H54 (cell line): ENCODE measurements around the gene KCNQ1.

Experiments used
- DNase-seq: peaks from one replicate; pipeline ENCODE4 v3.0.0; 2011; ENCODE audit warnings: low spot score, mixed read lengths; ENCODE audit not compliant: insufficient read length
- FAIRE-seq: peaks from 3 replicates; lab custom pipeline; 2011; peaks lifted over from hg19 to GRCh38; lab: Jason Lieb, UNC
- POLR2A ChIP-seq: IDR thresholded peaks from 2 replicates; pipeline ENCODE4 v1.6.1; 2011; ENCODE audit warnings: low read depth, mild to moderate bottlenecking, low read length

Gene KCNQ1

GRCh38 chr11:2886936-2887335 lies 442.1 kb downstream of the KCNQ1 start:
- FAIRE-seq (no peak), DNase-seq (no peak)
- TF ChIP-seq POLR2A: no peak

GRCh38 chr11:2887515-2888195 lies 442.8 kb downstream of the KCNQ1 start:
- FAIRE-seq (no peak), DNase-seq (no peak)
- TF ChIP-seq POLR2A: no peak

DNA sequence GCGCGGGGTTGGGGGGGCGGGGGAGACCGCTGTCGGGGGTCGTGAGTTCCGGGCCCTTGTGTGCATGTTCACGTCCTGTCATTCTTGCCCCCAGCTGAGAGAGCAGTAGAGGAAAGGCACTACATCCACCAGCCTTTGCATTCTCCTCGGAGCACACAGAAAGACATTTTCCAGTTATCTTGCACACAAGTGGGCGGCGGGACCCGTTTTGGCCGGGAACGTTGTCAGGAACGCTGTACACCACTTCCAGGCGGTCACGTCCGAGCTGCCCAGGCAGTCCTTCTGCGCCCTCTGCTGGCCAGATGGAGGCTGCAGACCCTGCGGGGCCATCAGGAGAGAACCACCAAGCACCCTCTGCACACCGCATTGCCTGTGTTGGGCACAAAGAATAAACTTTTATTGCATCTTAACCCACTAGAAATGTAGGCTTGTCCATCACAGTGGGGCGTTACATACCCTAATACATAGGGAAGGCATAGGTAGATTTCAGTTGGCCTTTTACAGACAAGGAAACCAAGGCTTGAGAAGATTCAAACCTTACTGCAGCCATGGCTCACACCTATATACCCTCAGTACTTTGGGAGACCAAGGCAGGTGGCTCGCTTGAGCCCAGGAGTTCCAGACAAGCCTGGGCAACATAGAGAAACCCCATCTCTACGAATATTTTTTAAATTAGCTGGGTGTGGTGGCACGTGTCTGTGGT lies 443.6 kb downstream of the KCNQ1 start:
- FAIRE-seq (no peak), DNase-seq (peak; percentile 97)
- TF ChIP-seq POLR2A: no peak

DNA sequence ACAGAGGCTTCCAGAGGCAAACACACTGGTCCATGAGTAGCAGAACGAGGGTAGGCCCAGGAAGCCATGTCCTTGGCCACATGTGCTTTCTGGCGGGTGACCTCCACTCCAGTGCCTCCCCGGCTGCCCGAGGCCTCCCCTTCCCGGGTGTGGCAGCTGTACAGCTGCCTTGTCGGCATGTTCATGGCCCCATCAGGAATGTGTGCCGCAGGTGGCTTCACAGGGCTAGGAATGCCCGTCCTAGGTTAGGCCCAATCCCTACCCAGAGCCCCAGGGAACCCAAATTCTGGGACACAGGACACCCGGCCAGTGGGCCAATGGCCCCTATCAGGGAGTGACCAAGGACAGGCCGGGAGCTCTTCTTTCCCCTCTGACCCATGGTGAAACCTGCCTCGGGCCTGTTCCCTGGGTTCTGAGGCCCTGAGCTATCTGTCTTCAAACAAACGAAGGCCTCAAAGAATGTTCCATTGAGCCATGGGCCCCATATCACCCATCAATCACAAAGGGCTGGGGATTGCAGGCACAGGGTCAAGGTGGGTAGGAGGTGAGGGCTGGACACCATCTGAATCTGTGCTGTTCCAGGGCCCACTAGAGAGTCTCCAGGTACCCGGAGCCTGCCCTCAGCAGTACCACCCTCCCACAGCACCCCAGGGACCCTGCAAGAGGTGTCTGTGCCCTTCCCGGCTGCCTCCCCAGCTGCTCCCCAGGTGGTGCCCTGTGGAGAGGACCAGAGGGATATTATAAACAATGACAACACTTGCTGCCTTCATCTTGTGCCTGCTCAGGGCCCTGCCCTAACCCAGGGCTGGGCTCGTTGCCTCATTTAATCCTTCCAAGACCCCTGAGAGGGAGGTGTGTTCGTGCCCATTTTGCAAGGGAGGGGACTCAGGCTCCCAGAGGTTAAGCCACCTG lies 444.8 kb downstream of the KCNQ1 start:
- no peak for DNase-seq
- no peak for TF ChIP-seq POLR2A
- no peak for FAIRE-seq

DNA sequence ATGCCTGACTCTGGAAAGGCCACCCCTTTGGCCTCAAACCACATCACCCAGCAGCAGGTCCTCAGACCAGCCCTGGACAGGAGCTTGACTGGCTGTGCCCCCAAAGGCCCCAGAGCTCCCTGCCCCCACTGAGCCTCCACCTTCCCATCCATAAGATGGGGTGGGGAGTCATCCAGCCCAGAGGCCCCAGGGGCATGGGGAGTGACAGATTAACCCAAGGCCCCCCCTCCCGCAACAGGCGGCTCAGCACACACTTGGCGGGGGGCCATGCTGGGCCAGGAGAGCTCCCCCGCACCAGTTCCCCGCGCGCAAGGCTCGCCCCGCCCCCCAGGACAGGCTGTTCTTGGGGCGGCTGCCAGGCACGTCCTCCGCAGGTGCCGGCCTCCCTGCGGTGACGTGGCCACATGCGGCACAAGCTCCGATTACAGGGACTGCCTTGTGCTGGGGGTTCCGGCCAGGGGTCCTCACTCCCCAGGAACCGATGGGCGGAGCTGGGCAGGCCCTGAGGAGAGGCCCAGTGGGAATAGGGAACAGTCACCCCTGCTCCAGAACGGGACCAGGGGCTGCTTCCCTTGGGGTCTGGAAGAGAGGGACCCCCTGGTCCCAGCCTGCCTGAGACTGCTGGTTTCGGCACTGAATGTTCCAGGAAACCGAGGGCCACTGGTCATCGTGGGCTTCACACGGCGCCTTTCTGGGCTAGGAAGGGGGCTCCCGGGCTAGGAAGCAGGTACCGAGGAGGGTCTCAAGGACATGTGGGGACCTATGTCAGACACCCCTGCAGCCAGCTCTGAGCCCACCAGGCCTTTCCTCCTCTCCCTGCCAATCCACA lies 445.9 kb downstream of the KCNQ1 start:
- no peak for DNase-seq
- no peak for TF ChIP-seq POLR2A
- no peak for FAIRE-seq

DNA sequence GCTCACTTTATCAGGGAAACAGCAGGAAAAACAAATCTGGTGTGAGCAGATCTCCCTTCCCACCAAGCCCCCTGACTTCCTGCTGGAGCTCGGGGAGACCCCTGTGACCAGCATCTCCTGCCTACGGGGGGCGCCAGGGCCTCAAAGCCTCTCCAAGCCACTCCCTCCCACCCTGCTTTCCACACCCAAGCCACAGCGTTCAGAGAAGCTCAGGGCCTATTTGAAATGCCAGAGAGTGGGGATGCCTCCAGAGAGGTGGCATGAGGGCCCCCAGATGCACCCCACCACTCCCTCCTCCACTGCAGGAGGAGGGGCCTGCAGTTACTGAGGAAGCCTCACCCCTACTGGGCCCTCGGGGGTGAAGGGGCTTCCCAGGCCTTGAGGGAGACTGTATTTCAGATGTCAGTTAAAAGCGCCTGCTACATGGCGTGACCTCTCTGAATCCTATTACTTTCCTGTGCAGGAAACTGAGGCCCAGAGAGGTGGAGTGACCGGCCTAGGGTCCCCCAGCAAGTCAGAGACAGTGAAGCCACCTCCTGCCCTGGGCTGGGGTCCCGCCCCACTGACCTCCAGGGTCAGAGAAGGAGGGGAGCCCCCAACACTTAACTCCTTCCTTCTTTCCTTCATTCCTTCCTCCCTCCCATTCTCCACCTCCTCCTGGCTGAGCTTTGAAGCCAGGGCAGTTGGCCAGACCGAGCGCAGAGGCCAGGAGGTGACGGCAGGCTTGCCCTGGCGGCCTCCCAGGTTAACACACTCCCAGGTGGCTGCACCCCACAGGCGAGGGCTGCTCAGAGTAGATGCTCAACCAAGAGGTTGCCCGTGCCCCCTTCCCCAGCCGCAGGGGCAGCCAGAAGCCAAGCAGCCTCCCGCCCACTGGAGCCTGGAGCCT lies 446.8 kb downstream of the KCNQ1 start:
- DNase-seq: no peak
- TF ChIP-seq POLR2A: no peak
- FAIRE-seq: no peak

DNA sequence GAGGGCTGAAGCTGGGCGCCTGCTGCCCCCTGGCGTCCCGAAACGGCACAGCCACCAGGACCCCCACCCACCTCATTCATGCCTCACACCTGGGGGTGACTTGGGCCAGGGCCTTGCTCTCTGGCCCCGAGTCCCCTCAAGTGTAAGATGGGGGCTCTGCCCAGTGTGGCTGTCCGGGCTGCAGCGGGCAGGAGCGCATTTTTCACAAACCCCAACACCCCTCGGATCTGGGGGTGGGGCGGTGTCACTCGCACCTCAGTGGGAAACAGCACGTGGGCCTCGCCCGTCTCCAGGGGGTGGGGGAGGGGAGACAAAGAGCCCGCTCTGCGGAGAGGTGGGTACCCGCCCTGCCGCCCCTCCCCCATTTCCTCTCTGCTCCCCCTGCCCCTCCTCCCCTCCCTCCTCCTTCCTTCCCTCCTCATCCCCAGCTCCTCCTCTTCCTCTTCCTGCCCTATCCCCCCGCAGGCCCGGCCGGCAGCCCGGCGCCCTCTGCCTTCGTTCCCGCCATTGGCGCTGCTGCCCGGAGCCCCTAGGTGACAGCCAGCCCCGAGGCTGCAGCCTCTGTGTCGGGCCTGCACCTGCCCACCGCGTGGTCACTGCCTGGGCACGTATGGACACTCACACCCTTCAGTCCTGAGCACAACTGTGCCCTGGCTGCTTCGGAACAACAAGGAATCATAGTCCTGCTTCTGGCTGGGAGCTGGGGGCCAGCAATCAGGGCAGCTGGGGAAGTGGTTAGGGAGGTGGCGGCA lies 447.6 kb downstream of the KCNQ1 start:
- FAIRE-seq (no peak), DNase-seq (peak; percentile 79)
- TF ChIP-seq POLR2A: peak; percentile 31; the same call in 1 of the 2 replicates

DNA sequence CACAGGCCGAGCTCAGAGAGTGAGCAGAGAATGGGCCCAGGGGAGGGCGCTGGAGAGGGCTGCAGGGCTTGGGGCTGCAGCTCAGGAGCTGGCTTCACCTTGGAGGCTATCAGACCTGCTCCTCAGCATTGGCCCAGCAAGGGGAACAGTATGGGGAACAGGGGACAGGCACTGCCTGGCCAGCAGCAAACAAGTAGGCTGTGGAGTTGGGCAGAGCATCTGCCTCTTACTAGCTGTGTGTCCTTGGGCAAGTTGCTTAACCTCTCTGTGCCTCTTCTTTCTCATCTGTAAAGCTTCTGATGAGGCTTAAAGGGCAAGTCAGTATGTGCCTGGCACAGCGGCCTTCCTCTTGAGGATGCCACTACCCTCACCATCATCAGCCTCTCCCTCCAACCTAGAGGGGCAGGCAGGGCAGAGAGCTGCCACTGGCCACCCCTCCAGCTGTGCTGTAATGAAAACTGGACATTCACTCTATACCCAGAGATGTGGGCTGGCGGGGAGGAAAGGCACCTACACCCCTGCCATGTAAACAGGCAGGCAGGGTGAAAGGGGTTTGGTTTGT lies 448.2 kb downstream of the KCNQ1 start:
- DNase-seq (no peak), FAIRE-seq (no peak)

GRCh38 chr11:2893935-2894334 lies 449.1 kb downstream of the KCNQ1 start:
- DNase-seq: no peak
- no peak for FAIRE-seq
- no peak for TF ChIP-seq POLR2A

More for the DNA sequence above, 448.2 kb downstream of the KCNQ1 start:
- no peak for TF ChIP-seq POLR2A

DNA sequence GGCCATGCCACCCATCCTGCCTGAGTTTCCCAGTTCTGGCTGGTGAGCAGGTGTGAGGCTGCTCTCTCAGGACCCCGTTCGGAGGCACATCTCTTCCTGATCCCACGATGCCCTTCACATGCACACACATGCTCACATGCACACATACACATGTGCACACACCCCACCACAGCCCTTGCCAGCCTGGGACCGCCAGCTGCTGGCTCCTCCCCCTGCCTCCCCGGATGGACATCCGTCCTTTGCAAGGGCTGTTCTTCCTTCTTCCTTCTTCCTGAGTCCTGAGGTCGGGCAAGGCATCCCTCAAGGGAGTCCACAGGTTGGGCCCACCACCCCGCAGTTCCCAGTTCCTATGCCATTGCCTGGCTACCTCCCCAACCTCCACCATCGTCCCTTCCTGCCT lies 451.2 kb downstream of the KCNQ1 start:
- DNase-seq (no peak), FAIRE-seq (no peak)
- no peak for TF ChIP-seq POLR2A

DNA sequence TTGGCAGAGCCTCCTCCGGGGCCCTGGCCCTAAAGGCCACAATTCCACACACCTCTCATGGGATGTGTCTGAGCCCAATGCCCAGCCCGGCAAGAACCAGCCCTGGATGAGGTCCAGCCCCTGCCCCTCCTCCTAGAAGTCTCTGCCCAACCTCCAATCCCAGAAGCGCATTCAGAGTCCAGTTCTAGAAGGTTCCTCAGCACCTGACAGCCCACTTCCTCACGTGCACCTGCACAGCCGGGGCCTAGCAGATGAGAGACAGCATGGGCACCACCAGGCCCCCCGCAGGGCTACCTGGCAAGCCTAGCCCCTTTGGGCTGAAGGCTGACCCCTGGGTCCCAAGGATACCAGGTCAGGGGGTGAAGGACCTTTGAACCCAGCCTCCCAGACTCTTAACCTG lies 452.2 kb downstream of the KCNQ1 start:
- FAIRE-seq: no peak
- TF ChIP-seq POLR2A: no peak
- no peak for DNase-seq
